HepG2 (cell line): ENCODE data around the gene DPYSL3. TPM values are rescaled to one million over a fixed set of nuclear protein-coding genes. Genes with fewer than 3 reads are reported as not detected.

ENCODE experiments used
- ATAC-seq: fragments of 200-7000 bp; cut with Tn5 transposase; 3 replicates; pipeline ENCODE4 v1.9.1; 2020; ENCODE audit warnings: mild to moderate bottlenecking, moderate library complexity
- BruUV-seq: library from RNA; stranded (reverse); fragments of 400-500 nt; replicated peaks from 2 replicates; lab custom pipeline; 2021; lab: Mats Ljungman, UMichigan
- CTCF ChIA-PET: fragments of 300-600 bp; formaldehyde crosslinking; extraction: SDS; loops from one replicate; lab custom pipeline; 2021; ENCODE audit warnings: low total read pairs, inconsistent platforms, low intra/inter-chr PET ratio; lab: Yijun Ruan, JAX
- POLR2A ChIA-PET: fragments of 350-600 bp; sonication (Branson Sonifier 250); formaldehyde crosslinking; loops from one replicate; lab custom pipeline; 2020; ENCODE audit warnings: antibody characterized with exemption, inconsistent platforms; lab: Yijun Ruan, JAX
- DNase-seq: peaks from one replicate; pipeline ENCODE4 v3.0.0-alpha.2; 2015; ENCODE audit warnings: low spot score
- FAIRE-seq: peaks from 3 replicates; lab custom pipeline; 2011; peaks lifted over from hg19 to GRCh38; lab: Jason Lieb, UNC
- H2AFZ ChIP-seq: one replicate; pipeline ENCODE4 v1.6.1; 2011; ENCODE audit warnings: low read length, inconsistent platforms
- H3K27ac ChIP-seq: fragments of 300-600 bp; 3 replicates; pipeline ENCODE4 v1.8.0; 2011; ENCODE audit warnings: mixed run types, mild to moderate bottlenecking, mixed read lengths, low read length, inconsistent platforms; ENCODE audit not compliant: insufficient read depth; ENCODE audit errors: extremely low read length
- H3K27me3 ChIP-seq, 2 experiments: fragments of 200-600 bp in 1 of 2; 2 replicates in 1 of 2; 3 replicates in 1 of 2; pipeline versions ENCODE4 v1.6.0 to v1.8.0; 2011; ENCODE audit warnings: low read length in 2 of 2, mild to moderate bottlenecking in 2 of 2, moderate library complexity in 2 of 2, inconsistent platforms in 1 of 2; ENCODE audit not compliant: insufficient read depth in 2 of 2, control insufficient read depth in 1 of 2
- H3K36me3 ChIP-seq, 2 experiments: fragments of 200-600 bp in 1 of 2; replicated peaks in 1 of 2; 2 replicates in 1 of 2; 3 replicates in 1 of 2; pipeline versions ENCODE4 v1.5.1 to v1.8.0; 2011; ENCODE audit warnings: low read length in 2 of 2, inconsistent platforms in 1 of 2; ENCODE audit not compliant: insufficient read depth in 2 of 2, control insufficient read depth in 1 of 2
- H3K4me1 ChIP-seq: 2 replicates; pipeline ENCODE4 v1.5.1; 2012; ENCODE audit warnings: low read length, inconsistent platforms; ENCODE audit not compliant: insufficient read depth
- H3K4me2 ChIP-seq: 2 replicates; pipeline ENCODE4 v1.6.0; 2011; ENCODE audit warnings: low read depth, low read length, inconsistent platforms
- H3K4me3 ChIP-seq, 3 experiments: fragments of 200-600 bp in 1 of 3; sonication (generic), shearing (Covaris generic) in 1 of 3; replicated peaks in 1 of 3; 2 replicates each; pipeline ENCODE4 v1.5.1; 2011 to 2016; ENCODE audit warnings: low read length in 3 of 3, inconsistent platforms in 2 of 3, low read depth in 2 of 3, mild to moderate bottlenecking in 2 of 3, control low read depth in 1 of 3, mixed read lengths in 1 of 3; ENCODE audit not compliant: insufficient read depth in 1 of 3
- H3K79me2 ChIP-seq: one replicate; pipeline ENCODE4 v1.6.1; 2011; ENCODE audit warnings: low read length, inconsistent platforms; ENCODE audit not compliant: insufficient read depth
- H3K9ac ChIP-seq: 2 replicates; pipeline ENCODE4 v1.6.0; 2011; ENCODE audit warnings: mild to moderate bottlenecking, low read depth, low read length, inconsistent platforms; ENCODE audit not compliant: insufficient read depth
- H3K9me3 ChIP-seq: 2 replicates; pipeline ENCODE4 v1.5.1; 2012; ENCODE audit warnings: mild to moderate bottlenecking, low read length
- H4K20me1 ChIP-seq: 2 replicates; pipeline ENCODE4 v1.6.0; 2011; ENCODE audit warnings: inconsistent platforms, mild to moderate bottlenecking, low read length, moderate library complexity; ENCODE audit not compliant: insufficient read depth
- AHR ChIP-seq: IDR thresholded peaks from 2 replicates; pipeline ENCODE4 v1.6.1; 2018; ENCODE audit warnings: missing genetic modification reagents, missing compliant biosample characterization
- HHEX ChIP-seq: IDR thresholded peaks from 2 replicates; pipeline ENCODE4 v1.6.1; 2016; ENCODE audit warnings: control low read depth
- RAD21 ChIP-seq: fragments of 450-650 bp; formaldehyde crosslinking; IDR thresholded peaks from 2 replicates; pipeline ENCODE4 v1.5.0; 2020; ENCODE audit warnings: mild to moderate bottlenecking
- SKI ChIP-seq: fragments of 450-650 bp; IDR thresholded peaks from one replicate; pipeline ENCODE4 v1.6.1; 2018; ENCODE audit warnings: mild to moderate bottlenecking; ENCODE audit not compliant: partially characterized antibody
- USF2 ChIP-seq, 2 experiments: sonication (generic) in 1 of 2; formaldehyde crosslinking in 1 of 2; IDR thresholded peaks; 2 replicates each; pipeline versions ENCODE4 v1.5.1 to v1.6.1; 2011 to 2020; ENCODE audit warnings: borderline replicate concordance in 1 of 2, low read depth in 1 of 2, low read length in 1 of 2, mild to moderate bottlenecking in 1 of 2, missing genetic modification reagents in 1 of 2, moderate library complexity in 1 of 2
- ZNF576 ChIP-seq: sonication (generic); formaldehyde crosslinking; IDR thresholded peaks from 2 replicates; pipeline ENCODE4 v1.4.0; 2020; ENCODE audit warnings: mild to moderate bottlenecking, missing genetic modification reagents
- ZNF724P ChIP-seq: sonication (generic); formaldehyde crosslinking; IDR thresholded peaks from 2 replicates; pipeline ENCODE4 v1.8.0; 2022; ENCODE audit warnings: missing genetic modification reagents, borderline replicate concordance
- ZNF839 ChIP-seq: sonication (generic); formaldehyde crosslinking; IDR thresholded peaks from 2 replicates; pipeline ENCODE4 v1.4.0; 2020; ENCODE audit warnings: missing genetic modification reagents, mild to moderate bottlenecking, borderline replicate concordance
- WGBS: methylation state at CpG from one replicate; pipeline ENCODE4 v1.1.6; 2017; ENCODE audit warnings: low lambda C conversion rate; 5-methylcytosine and 5-hydroxymethylcytosine counted together
- in situ Hi-C: cut with HindIII; loops from 2 replicates; pipeline ENCODE4 v1.10.0; 2017; ENCODE audit warnings: low pct_unique_long_range_greater_than_20kb; ENCODE audit not compliant: extremely low pct_ligation_motif_present
- intact Hi-C: fragments of 100-400 bp; cut with micrococcal nuclease; formaldehyde crosslinking; loops from one replicate; pipeline ENCODE4 v1.10.0; 2022; ENCODE audit not compliant: unreplicated experiment
- polyA plus RNA-seq, 8 experiments: library from polyadenylated mRNA; depleted of rRNA in 3 of 8; stranded (reverse) in 7 of 8; unstranded in 1 of 8; fragments of >200 nt; fragmentation: Illumina TruSeq in 4 of 8; extraction: Trizol in 4 of 8; gene quantifications; 2 replicates each; pipeline versions ENCODE4 v1.2.1 to v1.2.3, GENCODE V29; 2011 to 2016; ENCODE audit warnings: low read depth in 4 of 8, missing spikeins in 1 of 8, mixed read lengths in 1 of 8; ENCODE audit not compliant: insufficient read depth in 1 of 8
- total RNA-seq, 5 experiments: library from RNA; depleted of rRNA; stranded (reverse); fragments of >200 nt; fragmentation: Illumina TruSeq; extraction: Trizol; gene quantifications; 2 replicates each; pipeline ENCODE4 v1.2.3, GENCODE V29; 2016; ENCODE audit warnings: low read depth in 1 of 5

The DPYSL3 gene
- total and polyA plus RNA-seq, 2 of the 13 experiments (the other 11 are each of a cell fraction or from before 2014, with no cell fraction given), result 0.08 to 0.15 TPM

DNA sequence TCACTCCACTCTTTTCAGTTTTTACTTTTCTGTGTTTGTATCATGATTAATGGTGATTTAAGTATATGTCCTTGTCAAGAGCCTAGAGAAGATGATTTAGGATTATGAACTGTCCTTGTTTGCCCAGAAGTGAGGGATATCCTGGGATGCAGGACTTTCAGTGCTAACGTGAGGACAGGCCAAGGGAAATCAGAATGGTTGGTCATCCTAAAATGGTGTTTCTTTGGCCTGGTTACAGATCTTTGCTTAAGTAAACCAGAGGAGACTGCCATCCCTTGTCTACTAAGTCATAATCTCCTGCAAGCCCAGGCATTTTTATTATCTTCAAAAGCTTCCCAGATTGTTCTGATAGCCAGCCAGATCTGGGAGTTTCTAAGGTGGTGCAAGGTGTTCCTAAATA, 22.3 kb upstream of the DPYSL3 start:
- 0% methylated on average over 1 of the region's 1 CpG for WGBS
- no peak overlapping the region for H3K9ac ChIP-seq
- no peak overlapping the region for H3K27ac ChIP-seq
- ChIA-PET CTCF (no interaction called here), POLR2A (no interaction called here)
- H3K4me3 ChIP-seq, result no peak overlapping the region
- in situ Hi-C loops (no loop called here), intact Hi-C loops (no loop called here)
- H3K4me1 ChIP-seq, result no peaks in the 10 kb centered on the region
- no peak for ATAC-seq
- peaks cover 0 to 1% of the 10 kb centered on the region in 2 experiments; a peak in 1 of 5 replicates for H3K27me3 ChIP-seq
- H4K20me1 ChIP-seq, result no peaks in the 10 kb centered on the region
- H3K79me2 ChIP-seq, result no peaks in the 10 kb centered on the region
- FAIRE-seq, result no peak
- TF ChIP-seq ZNF839 (CRISPR knock-in tag) (no peak), AHR (CRISPR knock-in tag) (no peak), HHEX (no peak), SKI (no peak), RAD21 (CRISPR knock-in tag) (no peak), ZNF724P (CRISPR knock-in tag) (no peak), ZNF576 (CRISPR knock-in tag) (no peak)
- no peak overlapping the region for H2AFZ ChIP-seq
- no TSS peak for BruUV-seq
- no peak overlapping the region for H3K4me2 ChIP-seq
- DNase-seq, result no peak
- no peaks in the 10 kb centered on the region for H3K36me3 ChIP-seq
- no peaks in the 10 kb centered on the region for H3K9me3 ChIP-seq

DNA sequence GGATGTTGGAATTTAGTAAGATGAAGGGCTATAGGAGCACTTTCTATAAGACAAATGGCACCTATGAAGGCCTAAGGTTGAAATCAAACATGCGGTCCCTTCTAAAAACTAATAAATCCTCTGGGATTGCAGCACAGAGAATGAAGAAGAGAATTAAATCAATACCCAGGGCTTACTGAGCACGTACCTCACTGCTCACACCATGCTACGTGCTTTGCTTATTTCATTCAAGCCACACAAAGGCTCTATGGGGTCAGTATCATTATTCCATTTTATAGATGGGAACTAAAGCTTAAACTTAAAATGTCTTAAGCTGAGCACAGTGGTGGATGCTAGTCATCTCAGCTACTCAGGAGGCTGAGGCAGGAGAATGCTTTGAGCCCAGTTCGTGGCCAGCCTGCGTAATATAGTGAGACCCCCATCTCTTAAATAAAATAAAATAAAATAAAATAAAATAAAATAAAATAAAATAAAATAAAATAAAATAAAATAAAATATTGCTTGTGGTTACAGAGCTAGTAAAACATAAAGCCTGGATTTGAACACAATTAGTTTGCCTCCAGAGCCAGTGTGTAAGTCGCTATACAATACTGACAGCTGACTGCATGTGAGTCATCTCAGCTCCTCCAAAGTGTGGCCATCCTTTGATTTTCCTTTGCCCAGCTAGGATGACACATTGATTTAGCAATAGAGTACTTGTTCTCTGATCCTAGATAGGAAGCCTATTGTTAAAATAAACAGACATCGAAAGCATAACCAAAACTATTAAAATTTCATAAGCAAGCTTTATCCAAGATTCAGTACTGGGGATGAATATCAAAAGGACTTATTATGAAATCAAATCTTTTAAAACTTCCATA, 20.9 kb upstream of the DPYSL3 start:
- DNase-seq, result no peak
- FAIRE-seq, result no peak
- Histone ChIP-seq H3K9ac (no peak overlapping the region), H3K79me2 (no peaks in the 10 kb centered on the region), H3K9me3 (no peaks in the 10 kb centered on the region), H3K27me3 (peaks cover 0 to 1% of the 10 kb centered on the region in 2 experiments; a peak in 1 of 5 replicates), H3K4me1 (no peaks in the 10 kb centered on the region), H3K4me2 (no peak overlapping the region), H4K20me1 (no peaks in the 10 kb centered on the region), H3K36me3 (no peaks in the 10 kb centered on the region), H3K4me3 (no peak overlapping the region), H2AFZ (no peak overlapping the region), H3K27ac (no peak overlapping the region)
- no peak for ATAC-seq
- TF ChIP-seq USF2 (IDR thresholded peaks at IDR 0.05; ENCODE audit: low read depth, low read length) (no peak), USF2 (CRISPR knock-in tag; IDR thresholded peaks at IDR 0.05; ENCODE audit: borderline replicate concordance) (no peak)
- intact Hi-C loops, result no loop called here
- CTCF ChIA-PET, result no interaction called here
- in situ Hi-C loops, result no loop called here
- POLR2A ChIA-PET, result no interaction called here
- WGBS, result 25% methylated on average over 7 of the region's 7 CpGs
- BruUV-seq, result no TSS peak
